ENCODE data around the gene SLC19A1. TPM values are rescaled to one million over a fixed set of nuclear protein-coding genes. Genes with fewer than 3 reads are reported as not detected.

The SLC19A1 gene
- total RNA-seq, 4 donors from 2014 or later, result 1.5 to 8.6 (median 5.3) TPM

DNA sequence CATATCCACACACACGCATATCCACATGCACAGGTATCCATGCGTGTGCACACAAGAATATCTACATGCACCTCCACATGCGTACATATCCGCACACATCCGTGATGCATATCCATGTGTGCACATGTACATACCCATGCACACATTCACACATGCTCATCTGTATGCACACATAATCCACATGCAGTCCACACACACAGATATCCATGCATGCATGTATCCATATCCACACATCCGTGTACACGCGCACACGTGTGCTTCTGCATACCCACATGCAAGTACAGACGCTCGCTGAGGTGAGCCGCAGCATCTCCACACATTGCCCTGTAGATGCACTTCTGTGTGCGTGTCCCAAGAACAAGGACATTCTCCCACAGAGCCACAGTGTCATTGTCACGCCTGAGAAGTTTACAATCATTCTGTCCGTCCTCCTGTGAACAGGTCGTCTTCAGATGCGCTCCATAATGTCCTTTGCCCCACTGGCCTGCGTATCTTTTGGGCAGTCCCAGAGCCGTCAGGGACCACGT, 93.9 kb downstream of the SLC19A1 start:
- no peak for ATAC-seq
- H3K9me3 ChIP-seq, result peaks cover 0 to 11% (median 0%) of the 10 kb centered on the region in 3 donors
- no peak for TF ChIP-seq EP300 (IDR thresholded peaks at IDR 0.05)
- no peak for TF ChIP-seq POLR2AphosphoS5 (IDR thresholded peaks at IDR 0.05)
- TF ChIP-seq, protein P1, sequence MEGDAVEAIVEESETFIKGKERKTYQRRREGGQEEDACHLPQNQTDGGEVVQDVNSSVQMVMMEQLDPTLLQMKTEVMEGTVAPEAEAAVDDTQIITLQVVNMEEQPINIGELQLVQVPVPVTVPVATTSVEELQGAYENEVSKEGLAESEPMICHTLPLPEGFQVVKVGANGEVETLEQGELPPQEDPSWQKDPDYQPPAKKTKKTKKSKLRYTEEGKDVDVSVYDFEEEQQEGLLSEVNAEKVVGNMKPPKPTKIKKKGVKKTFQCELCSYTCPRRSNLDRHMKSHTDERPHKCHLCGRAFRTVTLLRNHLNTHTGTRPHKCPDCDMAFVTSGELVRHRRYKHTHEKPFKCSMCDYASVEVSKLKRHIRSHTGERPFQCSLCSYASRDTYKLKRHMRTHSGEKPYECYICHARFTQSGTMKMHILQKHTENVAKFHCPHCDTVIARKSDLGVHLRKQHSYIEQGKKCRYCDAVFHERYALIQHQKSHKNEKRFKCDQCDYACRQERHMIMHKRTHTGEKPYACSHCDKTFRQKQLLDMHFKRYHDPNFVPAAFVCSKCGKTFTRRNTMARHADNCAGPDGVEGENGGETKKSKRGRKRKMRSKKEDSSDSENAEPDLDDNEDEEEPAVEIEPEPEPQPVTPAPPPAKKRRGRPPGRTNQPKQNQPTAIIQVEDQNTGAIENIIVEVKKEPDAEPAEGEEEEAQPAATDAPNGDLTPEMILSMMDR (IDR thresholded peaks at IDR 0.05), result no peak
- TF ChIP-seq POLR2A (IDR thresholded peaks at IDR 0.05), result no peak
- no peak overlapping the region for H3K4me3 ChIP-seq
- no peak overlapping the region for H3K27ac ChIP-seq
- H3K4me1 ChIP-seq, result peaks cover 0 to 13% (median 0%) of the 10 kb centered on the region in 3 donors
- no peaks in the 10 kb centered on the region for H3K36me3 ChIP-seq
- WGBS, 2 donors (ENCODE audit: low coverage in 1 of 2), result 79 to 89% methylated on average over 11 to 18 of the region's 20 CpGs
- peaks cover 11% of the 10 kb centered on the region for H3K27me3 ChIP-seq

Small RNAs within 50 kb of the gene (small RNA-seq; reads per million reads assigned to genes)
- gene MIR6815, result 0 to 0.36 (median 0) reads per million in 4 donors

Other genes starting within 250 kb of the SLC19A1 start
- gene COL18A1, start 137.3 kb downstream of the SLC19A1 start, total RNA-seq, result 100 to 1,000 TPM in 1 of 4 donors, 10 to 100 TPM in 3; 69.3 to 116 (median 78.4) TPM
- 10 to 100 TPM in 2 of 4 donors, 1 to 10 TPM in 2; 5.1 to 14.8 (median 10.4) TPM for gene PCBP3, start 101.3 kb upstream of the SLC19A1 start, total RNA-seq